Activated T-cell treated with anti-CD3 and anti-CD28 coated beads, Interleukin-2, amount 50 U/mL, for 1 hour (primary cell): ENCODE measurements around the gene TAAR9.
"Not testable (repeated sequence)": the region's sequence is repeated elsewhere in the genome, so short reads cannot be mapped to it uniquely, and the experiment has no call there.

Experiments used
- DNase-seq: peaks from one replicate; pipeline ENCODE4 v3.0.0-alpha.2; 2020

The TAAR9 gene

GRCh38 chr6:132515386-132515785, 22.7 kb upstream of the TAAR9 start:
- no peak for DNase-seq

GRCh38 chr6:132520953-132521352, 17.1 kb upstream of the TAAR9 start:
- no peak for DNase-seq

GRCh38 chr6:132524646-132525045, 13.4 kb upstream of the TAAR9 start:
- DNase-seq, result no peak

DNA sequence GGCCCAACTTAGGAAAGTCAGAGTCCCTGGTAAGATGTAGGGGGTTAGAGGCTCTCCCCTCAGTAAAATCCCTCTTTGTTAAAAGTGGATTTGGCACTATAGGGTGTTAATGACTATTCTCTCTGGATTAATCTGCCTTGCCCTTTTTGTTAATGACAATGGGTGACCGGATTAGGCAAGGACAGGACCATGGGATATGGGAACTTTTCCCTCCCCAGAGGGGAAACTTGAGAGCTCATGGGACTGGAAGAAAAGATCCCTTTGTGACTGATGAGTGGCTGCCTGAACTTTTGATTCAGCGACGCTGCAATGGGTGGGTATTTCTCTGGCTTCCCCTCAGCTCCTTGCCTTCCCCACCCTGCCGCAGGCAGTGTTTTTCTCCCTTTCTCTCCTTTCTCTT, 12.2 kb upstream of the TAAR9 start:
- DNase-seq, result no peak

GRCh38 chr6:132526461-132526860, 11.6 kb upstream of the TAAR9 start:
- DNase-seq, result no peak

GRCh38 chr6:132527791-132528190, 10.3 kb upstream of the TAAR9 start:
- no peak for DNase-seq

DNA sequence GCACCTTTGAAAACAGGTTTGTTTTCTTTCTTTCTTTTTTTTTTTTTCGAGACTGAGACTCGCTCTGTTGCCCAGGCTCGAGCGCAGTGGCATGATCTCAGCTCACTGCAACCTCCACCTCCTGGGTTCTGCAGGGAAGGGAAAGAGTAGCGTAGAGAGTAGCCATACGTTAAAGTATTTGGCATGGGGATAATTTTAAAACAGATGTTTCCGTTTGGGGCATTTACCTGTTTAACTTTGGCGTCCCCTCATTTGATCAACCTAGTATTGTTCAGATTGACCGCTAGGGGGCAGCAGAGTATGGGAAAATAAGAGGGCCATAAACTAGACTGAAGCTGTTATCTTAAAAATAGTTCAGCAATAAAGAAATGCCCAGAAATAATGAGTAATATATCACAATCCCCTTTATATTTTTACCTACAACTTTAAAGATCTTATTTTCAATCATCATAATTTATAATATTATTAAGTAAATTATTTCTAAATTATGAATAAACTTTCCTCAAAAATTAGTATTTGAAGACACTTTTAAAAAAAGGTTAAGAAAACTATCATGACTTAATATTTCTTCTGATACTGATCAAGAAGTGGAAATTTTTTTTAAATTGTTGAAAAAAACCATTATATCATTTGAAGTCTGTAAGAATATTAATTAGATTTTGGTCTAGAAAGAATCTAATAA, 7.6 kb upstream of the TAAR9 start:
- DNase-seq, result no peak

DNA sequence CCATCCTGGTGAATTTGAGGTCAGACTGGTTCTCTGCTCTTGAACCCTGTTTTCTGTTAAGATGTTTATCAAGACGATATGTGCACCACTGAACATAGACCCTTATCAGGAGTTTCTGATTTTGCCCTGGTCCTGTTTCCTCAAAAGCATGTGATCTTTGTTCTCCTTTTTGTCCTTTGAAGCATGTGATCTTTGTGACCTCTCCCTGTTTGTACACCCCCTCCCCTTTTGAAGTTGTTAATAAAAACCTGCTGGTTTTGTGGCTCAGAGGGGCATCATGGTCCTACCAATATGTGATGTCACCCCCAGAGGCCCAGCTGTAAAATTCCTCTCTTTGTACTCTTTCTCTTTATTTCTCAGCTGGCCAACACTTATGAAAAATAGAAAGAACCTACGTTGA, 3.5 kb upstream of the TAAR9 start:
- not testable (repeated sequence) for DNase-seq

GRCh38 chr6:132537145-132537544, 932 bp upstream of the TAAR9 start:
- no peak for DNase-seq

DNA sequence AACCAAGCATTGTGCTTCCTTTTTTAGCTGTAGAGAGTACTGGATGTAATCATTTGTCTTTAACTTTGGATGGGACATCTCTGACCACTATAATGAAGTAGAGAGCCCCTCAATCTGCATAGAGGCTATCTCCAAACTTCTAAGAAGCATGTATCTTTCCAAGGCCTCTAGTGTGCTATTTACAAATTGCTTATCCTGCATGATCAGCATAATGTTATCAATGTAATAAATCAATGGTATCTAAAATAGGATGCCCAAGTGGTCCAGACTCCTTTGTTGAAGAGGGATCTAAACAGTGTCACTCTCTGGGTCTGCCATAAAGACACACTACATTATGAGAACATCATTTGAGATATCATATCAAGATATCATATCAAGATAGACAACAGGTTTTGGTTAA, 6.7 kb downstream of the TAAR9 start:
- DNase-seq, result no peak

GRCh38 chr6:132548746-132549463, 10.8 kb downstream of the TAAR9 start:
- DNase-seq, result no peak

GRCh38 chr6:132551214-132551613, 13.1 kb downstream of the TAAR9 start:
- no peak for DNase-seq

GRCh38 chr6:132552372-132552771, 14.3 kb downstream of the TAAR9 start, which contains the start of gene TAAR8:
Gene TAAR8, plus strand, starts transcription at chr6:132552672. Its CDS starts 21 bp downstream, at chr6:132552693.
- no peak for DNase-seq

DNA sequence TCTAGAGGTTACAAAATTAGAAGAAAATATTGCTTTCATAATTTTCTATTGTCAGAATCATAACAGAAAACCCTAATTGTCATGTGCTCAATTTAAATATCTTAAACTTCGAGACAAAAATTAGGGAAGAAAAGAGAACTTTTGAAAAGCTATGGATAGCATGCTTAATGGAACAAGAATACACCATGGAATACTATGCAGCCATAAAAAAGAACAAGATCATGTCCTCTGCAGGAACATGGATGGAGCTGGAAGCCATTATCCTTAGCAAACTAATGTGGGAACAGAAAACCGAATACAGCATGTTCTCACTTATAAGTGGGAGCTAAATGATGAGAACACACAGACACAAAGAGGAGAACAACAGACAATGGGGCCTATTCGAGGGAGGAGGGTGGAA, 22.0 kb downstream of the TAAR9 start:
- not testable (repeated sequence) for DNase-seq

- no peak for DNase-seq
Measured at GRCh38 chr6:132566404-132566803, 28.3 kb downstream of the TAAR9 start.

GRCh38 chr6:132567566-132567965, 29.5 kb downstream of the TAAR9 start:
- no peak for DNase-seq

DNA sequence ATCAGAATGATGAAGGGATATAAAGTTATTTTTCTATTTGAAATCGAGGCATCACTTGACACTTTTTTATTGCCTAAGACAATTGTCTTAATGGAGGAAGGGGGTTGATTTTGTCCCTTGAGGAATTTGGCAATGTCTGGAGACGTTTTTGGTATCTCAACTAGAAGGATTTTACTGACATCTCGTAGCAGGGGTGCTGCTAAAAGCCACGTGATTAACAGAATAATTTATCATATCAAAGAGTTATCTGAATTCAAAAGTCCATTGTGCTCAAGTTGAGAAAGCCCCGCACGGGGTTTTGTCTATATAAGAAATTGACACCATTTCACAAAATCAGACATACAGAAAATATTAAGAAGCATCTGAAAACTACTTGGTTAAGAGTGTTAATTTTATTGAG, 30.5 kb downstream of the TAAR9 start:
- DNase-seq, result no peak

GRCh38 chr6:132569170-132569569, 31.1 kb downstream of the TAAR9 start:
- no peak for DNase-seq

DNA sequence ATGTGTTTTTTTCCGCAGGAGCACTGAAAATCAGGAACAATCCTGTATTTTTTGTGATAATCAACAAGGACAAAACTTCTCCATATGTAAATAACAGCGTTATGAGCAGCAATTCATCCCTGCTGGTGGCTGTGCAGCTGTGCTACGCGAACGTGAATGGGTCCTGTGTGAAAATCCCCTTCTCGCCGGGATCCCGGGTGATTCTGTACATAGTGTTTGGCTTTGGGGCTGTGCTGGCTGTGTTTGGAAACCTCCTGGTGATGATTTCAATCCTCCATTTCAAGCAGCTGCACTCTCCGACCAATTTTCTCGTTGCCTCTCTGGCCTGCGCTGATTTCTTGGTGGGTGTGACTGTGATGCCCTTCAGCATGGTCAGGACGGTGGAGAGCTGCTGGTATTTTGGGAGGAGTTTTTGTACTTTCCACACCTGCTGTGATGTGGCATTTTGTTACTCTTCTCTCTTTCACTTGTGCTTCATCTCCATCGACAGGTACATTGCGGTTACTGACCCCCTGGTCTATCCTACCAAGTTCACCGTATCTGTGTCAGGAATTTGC, 32.2 kb downstream of the TAAR9 start, which contains the start of gene TAAR6:
Gene TAAR6 (plus strand): TSS at position 102 of the 557 bp plus-strand sequence. CDS start 0 bp downstream, at position 102.
- DNase-seq, result no peak

- DNase-seq, result no peak
Measured at GRCh38 chr6:132571774-132572173, 33.7 kb downstream of the TAAR9 start.

GRCh38 chr6:132584698-132585097, 46.6 kb downstream of the TAAR9 start:
- DNase-seq, result no peak

- DNase-seq, result no peak
Measured at GRCh38 chr6:132587424-132587823, 49.3 kb downstream of the TAAR9 start.
